Stimulated activated CD4-positive, alpha-beta T cell treated with anti-CD3 and anti-CD28 coated beads, Interleukin-1b, Interleukin-23, amount 100 ng/mL, for 24 hours (primary cell): ENCODE measurements around the gene COL15A1.

ENCODE experiments used
- DNase-seq, 4 experiments: peaks; one replicate each; pipeline ENCODE4 v3.0.0-alpha.2; 2020; ENCODE audit warnings: low read depth in 4 of 4, low spot score in 1 of 4

COL15A1 gene

GRCh38 chr9:98915599-98915998 lies 28.1 kb upstream of the COL15A1 start:
- DNase-seq, result no peak

GRCh38 chr9:98916660-98917059 lies 27.0 kb upstream of the COL15A1 start:
- no peak for DNase-seq

- no peak for DNase-seq
These were observed 25.8 kb upstream of the COL15A1 start for GRCh38 chr9:98917746-98918487.

- no peak for DNase-seq
These were observed 22.0 kb upstream of the COL15A1 start for GRCh38 chr9:98921732-98922131.

- DNase-seq, result no peak
These were observed 20.8 kb upstream of the COL15A1 start for GRCh38 chr9:98922721-98923435.

GRCh38 chr9:98923451-98924123 lies 20.1 kb upstream of the COL15A1 start:
- no peak for DNase-seq

- DNase-seq, result no peak
These were observed 18.5 kb upstream of the COL15A1 start for GRCh38 chr9:98924946-98925820.

- no peak for DNase-seq
These were observed 17.8 kb upstream of the COL15A1 start for GRCh38 chr9:98925956-98926355.

GRCh38 chr9:98927724-98928123 lies 16.0 kb upstream of the COL15A1 start:
- no peak for DNase-seq

- DNase-seq, result no peak
These were observed 14.6 kb upstream of the COL15A1 start for GRCh38 chr9:98929071-98929470.

- DNase-seq, result no peak
These were observed 13.8 kb upstream of the COL15A1 start for GRCh38 chr9:98929895-98930341.

- no peak for DNase-seq
These were observed 12.9 kb upstream of the COL15A1 start for GRCh38 chr9:98930792-98931191.

GRCh38 chr9:98931600-98932389 lies 11.9 kb upstream of the COL15A1 start:
- DNase-seq, result no peak

- DNase-seq, result no peak
These were observed 10.5 kb upstream of the COL15A1 start for GRCh38 chr9:98933185-98933584.

- no peak for DNase-seq
These were observed 9.8 kb upstream of the COL15A1 start for GRCh38 chr9:98933890-98934289.

GRCh38 chr9:98935071-98935505 lies 8.6 kb upstream of the COL15A1 start:
- no peak for DNase-seq

- no peak for DNase-seq
These were observed 3.4 kb upstream of the COL15A1 start for GRCh38 chr9:98940276-98940675.

GRCh38 chr9:98941946-98942523 lies 1.7 kb upstream of the COL15A1 start:
- DNase-seq, result no peak

- DNase-seq, result no peak
These were observed 613 bp upstream of the COL15A1 start for GRCh38 chr9:98942906-98943681.
